HepG2 (cell line): ENCODE data around the gene CAB39. TPM values are rescaled to one million over a fixed set of nuclear protein-coding genes. Genes with fewer than 3 reads are reported as not detected.
A peak's percentile ranks its signal among the peaks of the same experiment; 100 is the strongest.

Experiments used
- ARNT2 ChIP-seq: sonication (generic); formaldehyde crosslinking; IDR thresholded peaks from 2 replicates; pipeline ENCODE4 v1.8.0; 2022; ENCODE audit warnings: mild to moderate bottlenecking, low read depth, missing genetic modification reagents, moderate library complexity
- CENPBD1 ChIP-seq: sonication (generic); formaldehyde crosslinking; IDR thresholded peaks from 2 replicates; pipeline ENCODE4 v1.8.0; 2022; ENCODE audit warnings: missing genetic modification reagents, low read depth, mild to moderate bottlenecking, borderline replicate concordance
- CHD4 ChIP-seq: fragments of 200-600 bp; sonication (generic); IDR thresholded peaks from 2 replicates; pipeline ENCODE4 v1.7.0; 2017; ENCODE audit warnings: mild to moderate bottlenecking, low read length, borderline replicate concordance
- FOXA1 ChIP-seq, 2 experiments: fragments of 450-650 bp in 1 of 2; sonication (generic) in 1 of 2; formaldehyde crosslinking in 1 of 2; IDR thresholded peaks; 2 replicates each; pipeline versions ENCODE4 v1.4.0 to v1.6.1; 2016 to 2020; ENCODE audit warnings: missing genetic modification reagents in 1 of 2
- GLI4 ChIP-seq: sonication (generic); formaldehyde crosslinking; IDR thresholded peaks from 2 replicates; pipeline ENCODE4 v1.5.1; 2020; ENCODE audit warnings: missing genetic modification reagents, mild to moderate bottlenecking, moderate library complexity, borderline replicate concordance
- JARID2 ChIP-seq: sonication (generic); formaldehyde crosslinking; IDR thresholded peaks from 2 replicates; pipeline ENCODE4 v1.8.1; 2023; ENCODE audit warnings: missing genetic modification reagents, inconsistent platforms; ENCODE audit not compliant: insufficient replicate concordance
- JDP2 ChIP-seq: sonication (generic); formaldehyde crosslinking; IDR thresholded peaks from 2 replicates; pipeline ENCODE4 v1.8.1; 2022; ENCODE audit warnings: missing genetic modification reagents, borderline replicate concordance
- KDM6A ChIP-seq: IDR thresholded peaks from 2 replicates; pipeline ENCODE4 v1.6.1; 2016; ENCODE audit warnings: low read depth
- NFIB ChIP-seq: sonication (generic); formaldehyde crosslinking; IDR thresholded peaks from 2 replicates; pipeline ENCODE4 v1.9.0; 2021; ENCODE audit warnings: missing genetic modification reagents, mild to moderate bottlenecking, borderline replicate concordance
- PAXIP1 ChIP-seq: sonication (generic); formaldehyde crosslinking; conservative IDR thresholded peaks from 2 replicates; pipeline ENCODE4 v1.4.0; 2020; ENCODE audit warnings: mild to moderate bottlenecking, missing genetic modification reagents, moderate library complexity
- PPARG ChIP-seq: conservative IDR thresholded peaks from 2 replicates; pipeline ENCODE4 v1.6.1; 2016; ENCODE audit warnings: missing biosample characterization, missing genetic modification reagents
- SMYD3 ChIP-seq: sonication (generic); formaldehyde crosslinking; IDR thresholded peaks from 2 replicates; pipeline ENCODE4 v1.8.1; 2023; ENCODE audit warnings: mild to moderate bottlenecking, missing genetic modification reagents
- SOX5 ChIP-seq: IDR thresholded peaks from 2 replicates; pipeline ENCODE4 v1.6.1; 2016; ENCODE audit warnings: borderline replicate concordance
- TOE1 ChIP-seq: sonication (generic); formaldehyde crosslinking; IDR thresholded peaks from 2 replicates; pipeline ENCODE4 v1.4.0; 2020; ENCODE audit warnings: mild to moderate bottlenecking, missing genetic modification reagents
- USF2 ChIP-seq, 2 experiments: sonication (generic) in 1 of 2; formaldehyde crosslinking in 1 of 2; IDR thresholded peaks; 2 replicates each; pipeline versions ENCODE4 v1.5.1 to v1.6.1; 2011 to 2020; ENCODE audit warnings: borderline replicate concordance in 1 of 2, low read depth in 1 of 2, low read length in 1 of 2, mild to moderate bottlenecking in 1 of 2, missing genetic modification reagents in 1 of 2, moderate library complexity in 1 of 2
- ZKSCAN1 ChIP-seq: fragments of 150-350 bp; IDR thresholded peaks from 2 replicates; pipeline ENCODE4 v1.6.1; 2014; ENCODE audit warnings: low read length
- ZNF280B ChIP-seq: sonication (generic); formaldehyde crosslinking; IDR thresholded peaks from 2 replicates; pipeline ENCODE4 v1.5.0; 2020; ENCODE audit warnings: missing genetic modification reagents, mild to moderate bottlenecking, borderline replicate concordance
- ZNF350 ChIP-seq: sonication (generic); formaldehyde crosslinking; IDR thresholded peaks from 2 replicates; pipeline ENCODE4 v1.4.0; 2020; ENCODE audit warnings: mild to moderate bottlenecking, low read depth, missing genetic modification reagents, borderline replicate concordance
- ZNF607 ChIP-seq: sonication (generic); formaldehyde crosslinking; IDR thresholded peaks from 2 replicates; pipeline ENCODE4 v1.5.1; 2020; ENCODE audit warnings: missing genetic modification reagents, mild to moderate bottlenecking, borderline replicate concordance
- ZNF710 ChIP-seq: sonication (generic); formaldehyde crosslinking; IDR thresholded peaks from 2 replicates; pipeline ENCODE4 v1.5.0; 2020; ENCODE audit warnings: mild to moderate bottlenecking, missing genetic modification reagents, borderline replicate concordance
- polyA plus RNA-seq, 8 experiments: library from polyadenylated mRNA; depleted of rRNA in 3 of 8; stranded (reverse) in 7 of 8; unstranded in 1 of 8; fragments of >200 nt; fragmentation: Illumina TruSeq in 4 of 8; extraction: Trizol in 4 of 8; gene quantifications; 2 replicates each; pipeline versions ENCODE4 v1.2.1 to v1.2.3, GENCODE V29; 2011 to 2016; ENCODE audit warnings: low read depth in 4 of 8, missing spikeins in 1 of 8, mixed read lengths in 1 of 8; ENCODE audit not compliant: insufficient read depth in 1 of 8
- total RNA-seq, 5 experiments: library from RNA; depleted of rRNA; stranded (reverse); fragments of >200 nt; fragmentation: Illumina TruSeq; extraction: Trizol; gene quantifications; 2 replicates each; pipeline ENCODE4 v1.2.3, GENCODE V29; 2016; ENCODE audit warnings: low read depth in 1 of 5

Gene CAB39
- total and polyA plus RNA-seq, 2 of the 13 experiments (the other 11 are each of a cell fraction or from before 2014, with no cell fraction given), result 19.3 to 45.3 TPM

GRCh38 chr2:230737791-230738226, 25.2 kb downstream of the CAB39 start (continued):
- TF ChIP-seq PAXIP1 (CRISPR knock-in tag), result no peak
- TF ChIP-seq ZNF607 (CRISPR knock-in tag), result no peak
- TF ChIP-seq ZNF280B (CRISPR knock-in tag), result no peak
- no peak for TF ChIP-seq CHD4
- TF ChIP-seq SOX5 (CRISPR knock-in tag), result no peak
- 0 out of 2 replicates have a peak, but pooled peaks have one; percentile 31 for TF ChIP-seq PPARG
- TF ChIP-seq JDP2 (CRISPR knock-in tag), result no peak
- no peak for TF ChIP-seq TOE1 (CRISPR knock-in tag)
- no peak for TF ChIP-seq GLI4 (CRISPR knock-in tag)
- TF ChIP-seq ZKSCAN1, result no peak
- no peak for TF ChIP-seq KDM6A (CRISPR knock-in tag)
- TF ChIP-seq USF2 (IDR thresholded peaks at IDR 0.05; ENCODE audit: low read depth, low read length), result no peak
- no peak for TF ChIP-seq USF2 (CRISPR knock-in tag; IDR thresholded peaks at IDR 0.05; ENCODE audit: borderline replicate concordance)
- TF ChIP-seq ZNF710 (CRISPR knock-in tag), result no peak
- TF ChIP-seq ZNF350 (CRISPR knock-in tag), result no peak
- TF ChIP-seq JARID2 (CRISPR knock-in tag), result no peak
- no peak for TF ChIP-seq ARNT2
- TF ChIP-seq SMYD3 (CRISPR knock-in tag), result no peak
- no peak for TF ChIP-seq NFIB (CRISPR knock-in tag)
- TF ChIP-seq FOXA1 (IDR thresholded peaks at IDR 0.05), result no peak
- TF ChIP-seq FOXA1 (CRISPR knock-in tag; IDR thresholded peaks at IDR 0.05), result 0 out of 2 replicates have a peak, but pooled peaks have one; percentile 13
- no peak for TF ChIP-seq CENPBD1 (CRISPR knock-in tag)
